Measurements from ENCODE around the gene C20orf173.
A peak's percentile ranks its signal among the peaks of the same experiment; 100 is the strongest.
"Not testable (repeated sequence)": the region's sequence is repeated elsewhere in the genome, so short reads cannot be mapped to it uniquely, and the experiment has no call there.

The C20orf173 gene

GRCh38 chr20:35529552-35529951 lies at the start of gene C20orf173:
Gene C20orf173 (minus strand): TSS chr20:35529652. CDS start chr20:35529373, 279 bp downstream.
- no peak for DNase-seq

GRCh38 chr20:35579196-35579595 lies 49.7 kb upstream of the C20orf173 start:
- DNase-seq = no peak

GRCh38 chr20:35578469-35578868 lies 49.0 kb upstream of the C20orf173 start:
- DNase-seq = no peak

- no peak for DNase-seq
These were observed 47.4 kb upstream of the C20orf173 start for GRCh38 chr20:35576816-35577215.

GRCh38 chr20:35575958-35576357 lies 46.5 kb upstream of the C20orf173 start:
- no peak for DNase-seq

- no peak for DNase-seq
These were observed 43.4 kb upstream of the C20orf173 start for GRCh38 chr20:35572838-35573237.

- no peak for DNase-seq
These were observed 42.1 kb upstream of the C20orf173 start for GRCh38 chr20:35571555-35571954.

GRCh38 chr20:35568645-35569044 lies 39.2 kb upstream of the C20orf173 start:
- DNase-seq = peak; percentile 10

GRCh38 chr20:35564905-35565304 lies 35.5 kb upstream of the C20orf173 start:
- no peak for DNase-seq

GRCh38 chr20:35563834-35564233 lies 34.4 kb upstream of the C20orf173 start:
- DNase-seq = no peak

- no peak for DNase-seq
These were observed 33.2 kb upstream of the C20orf173 start for GRCh38 chr20:35562541-35563110.

GRCh38 chr20:35561671-35562070 lies 32.2 kb upstream of the C20orf173 start:
- DNase-seq = no peak

GRCh38 chr20:35561268-35561667 lies 31.8 kb upstream of the C20orf173 start:
- DNase-seq = peak; percentile 3 to 17

- DNase-seq = no peak
These were observed 31.1 kb upstream of the C20orf173 start for GRCh38 chr20:35560541-35560940.

GRCh38 chr20:35560105-35560511 lies 30.7 kb upstream of the C20orf173 start:
- no peak for DNase-seq

- DNase-seq = no peak
These were observed 29.7 kb upstream of the C20orf173 start for GRCh38 chr20:35559042-35559693.

- no peak for DNase-seq
These were observed 29.0 kb upstream of the C20orf173 start for GRCh38 chr20:35558451-35558850.

GRCh38 chr20:35556871-35557270 lies 27.4 kb upstream of the C20orf173 start:
- no peak for DNase-seq

- no peak for DNase-seq
These were observed 26.6 kb upstream of the C20orf173 start for GRCh38 chr20:35555951-35556645.

GRCh38 chr20:35555461-35555860 lies 26.0 kb upstream of the C20orf173 start:
- DNase-seq = not testable (repeated sequence)

GRCh38 chr20:35552914-35553313 lies 23.5 kb upstream of the C20orf173 start:
- no peak for DNase-seq

GRCh38 chr20:35551503-35551902 lies 22.1 kb upstream of the C20orf173 start:
- no peak for DNase-seq

GRCh38 chr20:35547329-35547728 lies 17.9 kb upstream of the C20orf173 start:
- DNase-seq = no peak

GRCh38 chr20:35546127-35546526 lies 16.7 kb upstream of the C20orf173 start:
- no peak for DNase-seq
